HG03060 (cell line): ENCODE data around the gene CFAP53.
"Not testable (repeated sequence)": the region's sequence is repeated elsewhere in the genome, so short reads cannot be mapped to it uniquely, and the experiment has no call there.

Experiments used
- ATAC-seq: cut with Tn5 transposase; IDR thresholded peaks from one replicate; pipeline ENCODE4 v1.9.1; 2021; ENCODE audit warnings: low read depth, moderate number of reproducible peaks; ENCODE audit not compliant: unreplicated experiment

CFAP53 gene

GRCh38 chr18:50288348-50289107, 22.2 kb upstream of the CFAP53 start:
- not testable (repeated sequence) for ATAC-seq

GRCh38 chr18:50287441-50288347, 21.4 kb upstream of the CFAP53 start, which contains the start of gene CXXC1:
TSS of gene CXXC1 (minus strand) at chr18:50287692. CDS start at chr18:50287589, 103 bp downstream.
- ATAC-seq: peak; percentile 91

- ATAC-seq: no peak
These were observed 20.7 kb upstream of the CFAP53 start for GRCh38 chr18:50287028-50287440.

- no peak for ATAC-seq
These were observed 20.2 kb upstream of the CFAP53 start for GRCh38 chr18:50286391-50287027.

- no peak for ATAC-seq
These were observed 19.5 kb upstream of the CFAP53 start for GRCh38 chr18:50285631-50286321.

GRCh38 chr18:50285071-50285470, 18.8 kb upstream of the CFAP53 start:
- no peak for ATAC-seq

- no peak for ATAC-seq
These were observed 18.1 kb upstream of the CFAP53 start for GRCh38 chr18:50284255-50284885.

- no peak for ATAC-seq
These were observed 17.3 kb upstream of the CFAP53 start for GRCh38 chr18:50283469-50284209.

GRCh38 chr18:50282521-50283335, 16.4 kb upstream of the CFAP53 start:
- ATAC-seq: no peak

- ATAC-seq: no peak
These were observed 15.8 kb upstream of the CFAP53 start for GRCh38 chr18:50281972-50282520.

- peak; percentile 89 for ATAC-seq
These were observed 15.1 kb upstream of the CFAP53 start, which contains the start of gene MBD1 for GRCh38 chr18:50281295-50281971. TSS of gene MBD1 (minus strand) at chr18:50281523. CDS start at chr18:50279992, 1,531 bp downstream.

GRCh38 chr18:50280707-50281294, 14.5 kb upstream of the CFAP53 start:
- no peak for ATAC-seq

- ATAC-seq: no peak
These were observed 13.5 kb upstream of the CFAP53 start for GRCh38 chr18:50279752-50280151.

GRCh38 chr18:50277942-50278341, 11.6 kb upstream of the CFAP53 start:
- no peak for ATAC-seq

GRCh38 chr18:50276452-50276851, 10.2 kb upstream of the CFAP53 start:
- ATAC-seq: no peak

- no peak for ATAC-seq
These were observed 9.3 kb upstream of the CFAP53 start for GRCh38 chr18:50275503-50276036.

GRCh38 chr18:50274941-50275340, 8.6 kb upstream of the CFAP53 start:
- ATAC-seq: no peak
